Measurements from ENCODE around the gene CTNNB1. TPM values are rescaled to one million over a fixed set of nuclear protein-coding genes. Genes with fewer than 3 reads are reported as not detected.

Gene CTNNB1
- total RNA-seq, 1 donor from 2014 or later: 366 TPM

- no peak for TF ChIP-seq CTCF (conservative IDR thresholded peaks at IDR 0.05; ENCODE audit: low read depth, low read length)
- DNase-seq (ENCODE audit: low read depth): no peak
- H3K4me3 ChIP-seq (ENCODE audit: low read depth, low read length): no peak overlapping the region
Observed at GRCh38 chr3:41176596-41176995, 22.7 kb upstream of the CTNNB1 start.

DNA sequence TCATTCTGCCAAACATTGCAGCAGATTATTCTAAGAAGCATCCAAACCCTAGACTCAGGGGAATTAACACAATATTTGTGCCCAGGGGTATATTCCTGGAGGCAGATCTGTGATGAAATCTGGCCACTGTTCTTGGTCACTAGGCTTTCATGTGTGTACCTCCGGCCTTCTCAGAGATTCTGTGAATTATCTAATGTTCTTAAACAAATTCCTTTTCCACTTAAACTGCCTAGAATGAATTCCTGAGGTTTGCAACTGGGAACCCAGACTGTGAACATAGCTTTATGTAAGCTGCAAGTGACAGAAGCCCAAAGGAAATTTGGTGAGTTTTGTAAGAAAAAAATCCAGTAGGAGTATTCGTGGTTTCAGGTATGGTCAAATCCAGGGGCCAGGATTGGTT lies 20.7 kb upstream of the CTNNB1 start:
- no peak for DNase-seq (ENCODE audit: low read depth)
- H3K4me3 ChIP-seq (ENCODE audit: low read depth, low read length): no peak overlapping the region
- TF ChIP-seq CTCF (conservative IDR thresholded peaks at IDR 0.05; ENCODE audit: low read depth, low read length): no peak

- no peak for DNase-seq (ENCODE audit: low read depth)
- no peak overlapping the region for H3K4me3 ChIP-seq (ENCODE audit: low read depth, low read length)
- TF ChIP-seq CTCF (conservative IDR thresholded peaks at IDR 0.05; ENCODE audit: low read depth, low read length): no peak
Observed at GRCh38 chr3:41180396-41180795, 18.9 kb upstream of the CTNNB1 start.

DNA sequence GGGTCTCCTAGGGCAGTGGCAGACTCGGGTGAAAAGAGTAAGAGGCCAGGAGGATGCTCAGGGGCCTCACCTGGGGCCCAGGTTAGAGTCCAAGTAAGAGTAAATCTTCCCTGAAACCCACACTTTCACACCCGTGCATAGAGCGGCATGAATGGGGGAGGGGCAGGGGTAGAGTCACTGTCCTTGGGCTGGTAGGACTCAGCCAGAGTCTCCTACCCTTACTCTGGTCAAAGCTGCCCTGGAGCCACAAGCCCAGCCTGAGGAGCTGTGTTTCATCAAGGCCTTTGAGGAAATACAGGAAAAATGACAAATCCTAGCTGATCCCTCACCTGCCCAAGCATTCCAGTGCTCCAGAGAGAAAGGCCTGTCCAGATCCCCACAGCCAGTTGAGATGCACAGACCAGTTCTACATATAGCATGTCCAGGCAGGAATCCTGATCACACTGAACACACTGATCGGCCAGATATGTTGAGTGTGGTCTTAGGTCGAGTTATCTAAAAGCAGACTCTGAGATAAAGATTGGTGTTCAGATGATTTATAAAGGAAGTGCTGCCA lies 16.7 kb upstream of the CTNNB1 start:
- no peak for DNase-seq (ENCODE audit: low read depth)
- H3K4me3 ChIP-seq (ENCODE audit: low read depth, low read length): no peak overlapping the region

DNA sequence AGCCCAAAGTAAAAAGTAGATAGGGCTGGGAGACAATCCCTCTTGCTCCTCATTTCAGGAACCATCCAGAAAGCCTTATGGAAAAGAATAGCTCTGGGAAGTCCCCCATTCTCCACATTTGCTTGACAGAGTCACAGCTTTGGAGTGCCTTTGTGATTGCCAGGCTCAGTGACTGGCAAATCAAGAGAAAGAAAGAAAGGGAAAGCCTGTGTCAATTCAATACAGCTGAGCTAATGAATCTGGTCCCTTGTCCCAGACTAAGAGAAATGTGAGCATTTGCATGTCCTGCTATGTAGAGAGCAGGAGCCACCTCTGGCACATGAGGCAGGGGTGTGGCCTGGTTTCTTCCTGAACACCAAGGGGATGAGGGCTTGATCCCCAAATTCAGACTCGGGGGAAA lies 14.9 kb upstream of the CTNNB1 start:
- TF ChIP-seq CTCF (conservative IDR thresholded peaks at IDR 0.05; ENCODE audit: low read depth, low read length): no peak
- H3K4me3 ChIP-seq (ENCODE audit: low read depth, low read length): no peak overlapping the region
- no peak for DNase-seq (ENCODE audit: low read depth)

More for the DNA sequence above, 16.7 kb upstream of the CTNNB1 start:
- TF ChIP-seq CTCF (conservative IDR thresholded peaks at IDR 0.05; ENCODE audit: low read depth, low read length): no peak

DNA sequence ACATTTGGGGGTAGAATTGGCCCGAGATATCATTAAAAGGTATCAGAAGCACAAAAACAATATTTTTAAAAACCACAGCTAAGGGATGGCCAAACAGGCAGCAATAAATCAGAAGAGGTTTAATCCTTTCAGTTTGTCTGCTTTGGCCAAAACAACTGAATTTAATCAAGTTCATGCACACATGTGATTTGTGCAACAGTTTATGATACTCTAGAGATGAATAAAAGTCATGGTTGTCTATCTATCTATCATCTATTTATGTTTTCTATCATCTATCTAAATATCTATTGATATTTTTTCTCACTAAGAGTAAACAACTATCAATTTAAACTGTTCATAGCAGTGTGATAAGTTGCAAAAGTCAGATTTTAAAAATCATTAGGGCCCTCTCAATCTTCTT lies 13.0 kb upstream of the CTNNB1 start:
- H3K4me3 ChIP-seq (ENCODE audit: low read depth, low read length): no peak overlapping the region
- no peak for DNase-seq (ENCODE audit: low read depth)
- no peak for TF ChIP-seq CTCF (conservative IDR thresholded peaks at IDR 0.05; ENCODE audit: low read depth, low read length)

GRCh38 chr3:41188306-41188705 lies 11.0 kb upstream of the CTNNB1 start:
- TF ChIP-seq CTCF (conservative IDR thresholded peaks at IDR 0.05; ENCODE audit: low read depth, low read length): no peak
- no peak overlapping the region for H3K4me3 ChIP-seq (ENCODE audit: low read depth, low read length)
- DNase-seq (ENCODE audit: low read depth): no peak

All from epithelial cell of proximal tubule (primary cell).